IMR-90 (cell line): ENCODE data around the gene RAI1. TPM values are rescaled to one million over a fixed set of nuclear protein-coding genes. Genes with fewer than 3 reads are reported as not detected.

Experiments
- ATAC-seq: fragments of 200-7000 bp; cut with Tn5 transposase; 2 replicates; pipeline ENCODE4 v1.9.1; 2020; ENCODE audit warnings: low read depth, mild to moderate bottlenecking, moderate library complexity
- BruUV-seq: library from RNA; stranded (reverse); fragments of 400-500 nt; replicated peaks from 2 replicates; lab custom pipeline; 2021; lab: Mats Ljungman, UMichigan
- CTCF ChIA-PET: fragments of 300-600 bp; formaldehyde crosslinking; extraction: SDS; loops from one replicate; lab custom pipeline; 2021; ENCODE audit warnings: antibody characterized with exemption; lab: Yijun Ruan, JAX
- POLR2A ChIA-PET: fragments of 300-600 bp; sonication (Branson Sonifier 250); formaldehyde crosslinking; loops from one replicate; lab custom pipeline; 2022; ENCODE audit warnings: antibody characterized with exemption; ENCODE audit not compliant: unreplicated experiment; lab: Charles Lee
- DNase-seq: peaks from one replicate; pipeline ENCODE4 v3.0.0; 2013
- H2AFZ ChIP-seq: replicated peaks from 2 replicates; pipeline ENCODE3; 2013; ENCODE audit warnings: low read length, mild to moderate bottlenecking; ENCODE audit not compliant: poor library complexity
- H2AK5ac ChIP-seq: 2 replicates; pipeline ENCODE4 v1.6.1; 2013; ENCODE audit warnings: low read depth, low read length, inconsistent platforms
- H2AK9ac ChIP-seq: replicated peaks from 2 replicates; pipeline ENCODE3; 2013; ENCODE audit warnings: mild to moderate bottlenecking, low read depth, low read length, moderate library complexity; ENCODE audit not compliant: poor library complexity
- H2BK120ac ChIP-seq: 2 replicates; pipeline ENCODE4 v1.6.1; 2013; ENCODE audit warnings: low read depth, low read length, inconsistent platforms
- H2BK15ac ChIP-seq: 3 replicates; pipeline ENCODE4 v1.6.1; 2013; ENCODE audit warnings: low read depth, low read length, inconsistent platforms
- H2BK20ac ChIP-seq: 2 replicates; pipeline ENCODE4 v1.6.1; 2013; ENCODE audit warnings: low read depth, mild to moderate bottlenecking, inconsistent platforms, low read length, moderate library complexity
- H2BK5ac ChIP-seq: 2 replicates; pipeline ENCODE4 v1.6.1; 2013; ENCODE audit warnings: mild to moderate bottlenecking, low read depth, low read length, inconsistent platforms; ENCODE audit not compliant: poor library complexity, severe bottlenecking
- H3K14ac ChIP-seq: replicated peaks from 2 replicates; pipeline ENCODE4 v1.6.1; 2013; ENCODE audit warnings: low read depth, low read length, inconsistent platforms
- H3K18ac ChIP-seq: 2 replicates; pipeline ENCODE4 v1.6.1; 2013; ENCODE audit warnings: low read depth, low read length, control low read depth
- H3K23ac ChIP-seq: 2 replicates; pipeline ENCODE4 v1.6.1; 2013; ENCODE audit warnings: low read depth, low read length, inconsistent platforms
- H3K27ac ChIP-seq: 2 replicates; pipeline ENCODE4 v1.5.1; 2013; ENCODE audit warnings: mild to moderate bottlenecking, control low read depth, low read length; ENCODE audit not compliant: insufficient read depth
- H3K27me3 ChIP-seq: 2 replicates; pipeline ENCODE4 v1.6.1; 2013; ENCODE audit warnings: low read length; ENCODE audit not compliant: control insufficient read depth, insufficient read depth
- H3K36me3 ChIP-seq: 2 replicates; pipeline ENCODE4 v1.6.1; 2013; ENCODE audit warnings: low read length, mixed read lengths; ENCODE audit not compliant: control insufficient read depth, insufficient read depth
- H3K4ac ChIP-seq: 2 replicates; pipeline ENCODE4 v1.6.1; 2013; ENCODE audit warnings: low read depth, low read length, inconsistent platforms
- H3K4me1 ChIP-seq: 2 replicates; pipeline ENCODE4 v1.6.1; 2013; ENCODE audit warnings: low read length, mixed read lengths; ENCODE audit not compliant: control insufficient read depth, insufficient read depth
- H3K4me2 ChIP-seq: 2 replicates; pipeline ENCODE4 v1.6.1; 2013; ENCODE audit warnings: low read depth, mild to moderate bottlenecking, control low read depth, low read length, moderate library complexity
- H3K4me3 ChIP-seq: 2 replicates; pipeline ENCODE4 v1.5.1; 2013; ENCODE audit warnings: low read depth, mild to moderate bottlenecking, control low read depth, low read length, moderate library complexity; ENCODE audit not compliant: insufficient read depth
- H3K56ac ChIP-seq: 2 replicates; pipeline ENCODE4 v1.6.1; 2013; ENCODE audit warnings: low read length, inconsistent platforms; ENCODE audit not compliant: insufficient read depth; ENCODE audit errors: extremely low read depth
- H3K79me1 ChIP-seq, 2 experiments: 2 replicates each; pipeline ENCODE4 v1.6.1; 2013; ENCODE audit warnings: low read length in 2 of 2, inconsistent platforms in 1 of 2, low read depth in 1 of 2
- H3K9ac ChIP-seq: 2 replicates; pipeline ENCODE4 v1.6.1; 2013; ENCODE audit warnings: low read depth, low read length, control low read depth
- H3K9me1 ChIP-seq: 2 replicates; pipeline ENCODE4 v1.6.1; 2013; ENCODE audit warnings: low read length, inconsistent platforms; ENCODE audit not compliant: insufficient read depth
- H3K9me3 ChIP-seq: 2 replicates; pipeline ENCODE4 v1.6.1; 2013; ENCODE audit warnings: low read length; ENCODE audit not compliant: control insufficient read depth, insufficient read depth
- H4K20me1 ChIP-seq: 2 replicates; pipeline ENCODE4 v1.6.1; 2013; ENCODE audit warnings: low read length, inconsistent platforms; ENCODE audit not compliant: insufficient read depth
- H4K5ac ChIP-seq: 2 replicates; pipeline ENCODE4 v1.6.1; 2013; ENCODE audit warnings: mild to moderate bottlenecking, low read depth, low read length, control low read depth
- H4K8ac ChIP-seq, 2 experiments: 2 replicates each; pipeline ENCODE4 v1.6.1; 2013; ENCODE audit warnings: low read depth in 2 of 2, low read length in 2 of 2, control low read depth in 1 of 2, inconsistent platforms in 1 of 2
- H4K91ac ChIP-seq: 2 replicates; pipeline ENCODE4 v1.6.1; 2013; ENCODE audit warnings: low read depth, low read length, inconsistent platforms; ENCODE audit not compliant: insufficient read depth
- CEBPB ChIP-seq: IDR thresholded peaks from 2 replicates; pipeline ENCODE4 v1.6.1; 2012; ENCODE audit warnings: low read depth, low read length, improper control_type of control experiment
- ELK1 ChIP-seq: fragments of 150-350 bp; IDR thresholded peaks from 2 replicates; pipeline ENCODE4 v1.6.1; 2016; ENCODE audit warnings: low read depth, mild to moderate bottlenecking, low read length, moderate library complexity, borderline replicate concordance
- WGBS, 2 experiments: methylation state at CpG; one replicate each; pipeline versions ENCODE4 v1.1.5 to v1.1.7; 2013; ENCODE audit warnings: missing lambda C conversion rate in 2 of 2; ENCODE audit not compliant: insufficient read length in 1 of 2; ENCODE audit errors: extremely low coverage in 2 of 2; 5-methylcytosine and 5-hydroxymethylcytosine counted together
- dilution Hi-C: fragments of 300-500 bp; cut with HindIII; formaldehyde crosslinking; loops from one replicate; pipeline ENCODE4 v1.14.3; 2018; ENCODE audit warnings: low sequenced_read_pairs; ENCODE audit not compliant: unreplicated experiment
- in situ Hi-C: fragments of 300-500 bp; cut with MboI; formaldehyde crosslinking; loops from 3 replicates; pipeline ENCODE4 v1.14.3; 2019; ENCODE audit warnings: low sequenced_read_pairs, inconsistent platforms, mixed read lengths
- intact Hi-C: fragments of 100-400 bp; cut with micrococcal nuclease; formaldehyde crosslinking; loops from 2 replicates; pipeline ENCODE4 v1.10.0; 2022
- polyA plus RNA-seq, 3 experiments: library from polyadenylated mRNA; depleted of rRNA; stranded (reverse); fragments of >200 nt; gene quantifications; 2 replicates each; pipeline ENCODE4 v1.2.3, GENCODE V29; 2012; ENCODE audit warnings: low replicate concordance in 1 of 3
- total RNA-seq: library from RNA; depleted of rRNA; stranded (reverse); fragments of >200 nt; gene quantifications from 2 replicates; pipeline ENCODE4 v1.2.3, GENCODE V29; 2012

RAI1 gene
- total and polyA plus RNA-seq, 2 of the 4 experiments (the other 2 are of a cell fraction), result 1.8 to 10.5 TPM

GRCh38 chr17:17818088-17818526, 136.8 kb downstream of the RAI1 start:
- peaks cover 70% of the 10 kb centered on the region for H4K20me1 ChIP-seq
- H4K91ac ChIP-seq, result no peak overlapping the region
- H2BK5ac ChIP-seq, result no peak overlapping the region
- ATAC-seq (peak; percentile 58), DNase-seq (peak; percentile 29)
- no peak overlapping the region for H3K23ac ChIP-seq
- no peak overlapping the region for H4K5ac ChIP-seq
- H2AFZ ChIP-seq, result no peak overlapping the region
- H2AK5ac ChIP-seq, result peak overlapping the region; percentile 64; the same call in 1 of the 2 replicates
- H3K9ac ChIP-seq, result no peak overlapping the region
- ChIA-PET CTCF (interaction anchor here (0.6 kb wide), 1 partner anchor 231 kb away, joined by 6 read pairs; no protein-coding TSS in a partner anchor), POLR2A (interaction anchor here (0.9 kb wide), 1 partner anchor 118 kb away, joined by 3 read pairs; no protein-coding TSS in a partner anchor)
- 100% methylated on average over 1 of the region's 10 CpGs; no CpG with 5 or more reads in 1 of the 2 experiments for WGBS, 2 experiments
- H3K27ac ChIP-seq, result no peak overlapping the region
- TF ChIP-seq ELK1, result no peak
- TF ChIP-seq CEBPB, result peak; percentile 79
- H3K18ac ChIP-seq, result no peak overlapping the region
- no peak overlapping the region for H3K4me3 ChIP-seq
- no peak overlapping the region for H3K4me2 ChIP-seq
- intact Hi-C loops, result no loop called here
- peaks cover 23% of the 10 kb centered on the region for H3K9me1 ChIP-seq
- H3K9me3 ChIP-seq, result no peaks in the 10 kb centered on the region
- H3K4ac ChIP-seq, result no peak overlapping the region
- H3K36me3 ChIP-seq, result peaks cover 56% of the 10 kb centered on the region
- H3K79me1 ChIP-seq, result peaks cover 24 to 58% of the 10 kb centered on the region in 2 experiments
- in situ Hi-C loops, result no loop called here
- dilution Hi-C loops, result no loop called here
- no peak overlapping the region for H2BK120ac ChIP-seq
- H3K27me3 ChIP-seq, result no peaks in the 10 kb centered on the region
- no peak overlapping the region for H4K8ac ChIP-seq
- H2BK15ac ChIP-seq, result no peak overlapping the region
- BruUV-seq, result no TSS peak
- no peak overlapping the region for H3K56ac ChIP-seq
- H3K4me1 ChIP-seq, result peaks cover 36% of the 10 kb centered on the region
- no peak overlapping the region for H2BK20ac ChIP-seq
- no peak overlapping the region for H3K14ac ChIP-seq
- no peak overlapping the region for H2AK9ac ChIP-seq
